NCI-H748 (cell line): ENCODE results near the gene AKAP8L.
"Not testable (repeated sequence)": the region's sequence is repeated elsewhere in the genome, so short reads cannot be mapped to it uniquely, and the experiment has no call there.

Experiments used
- DNase-seq: peaks from one replicate; lab custom pipeline; 2025; ENCODE audit not compliant: unreplicated experiment; lab: John Stamatoyannopoulos, UW

AKAP8L gene

DNA sequence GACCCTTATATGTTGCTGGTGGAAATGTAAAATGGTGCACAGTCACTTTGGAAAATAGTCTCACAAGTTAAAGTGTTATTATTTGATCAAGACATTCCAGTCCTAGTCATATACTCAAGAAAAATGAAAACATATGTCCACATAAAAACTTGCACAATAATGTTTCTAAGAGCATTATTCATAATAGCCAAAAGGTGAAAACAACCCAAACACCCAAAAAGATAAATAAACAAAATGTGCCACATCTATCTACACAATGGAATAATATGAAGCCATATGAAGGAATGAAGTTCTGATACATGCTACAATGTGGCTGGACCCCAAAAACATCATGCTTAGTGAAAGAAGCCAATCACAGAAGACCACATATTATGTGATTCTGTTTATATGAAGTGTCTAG is 24.8 kb downstream of the AKAP8L start:
- DNase-seq, result no peak

DNA sequence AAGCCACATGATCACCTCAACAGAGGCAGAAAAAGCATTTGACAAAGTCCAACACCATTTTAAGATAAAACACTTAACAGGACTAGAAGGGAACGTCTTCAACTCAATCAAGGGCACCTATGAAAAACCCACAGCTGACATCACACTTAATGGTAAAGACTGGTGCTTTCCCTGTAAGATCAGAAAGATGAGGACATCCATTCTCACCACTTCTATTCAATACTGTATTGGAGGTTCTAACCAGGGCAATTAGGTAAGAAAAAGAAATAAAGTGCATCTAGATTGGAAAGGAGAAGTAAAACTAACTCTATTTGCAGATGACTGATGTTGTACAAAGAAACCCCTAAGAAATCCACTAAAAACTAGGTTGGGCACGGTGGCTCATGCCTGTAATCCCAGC is 28.0 kb downstream of the AKAP8L start:
- DNase-seq, result no peak

DNA sequence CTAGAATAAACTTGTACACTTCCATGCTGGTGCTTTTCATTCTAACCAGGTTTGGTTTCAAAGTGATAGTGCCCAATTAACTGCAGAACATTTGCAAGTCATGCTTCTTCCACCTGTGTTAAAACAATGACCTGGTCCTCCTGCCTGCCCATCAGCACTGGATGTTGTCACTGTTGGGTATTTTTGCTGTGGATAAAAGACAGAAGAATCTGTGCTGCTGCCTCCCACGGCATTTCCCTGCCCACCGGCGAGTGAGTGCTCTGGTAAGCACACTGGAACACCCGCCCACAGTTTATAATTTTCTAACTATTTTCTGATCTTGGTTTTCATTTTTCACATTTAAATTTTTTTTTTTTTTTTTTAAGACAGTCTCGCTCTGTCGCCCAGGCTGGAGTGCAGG is 36.9 kb downstream of the AKAP8L start:
- DNase-seq, result no peak

DNA sequence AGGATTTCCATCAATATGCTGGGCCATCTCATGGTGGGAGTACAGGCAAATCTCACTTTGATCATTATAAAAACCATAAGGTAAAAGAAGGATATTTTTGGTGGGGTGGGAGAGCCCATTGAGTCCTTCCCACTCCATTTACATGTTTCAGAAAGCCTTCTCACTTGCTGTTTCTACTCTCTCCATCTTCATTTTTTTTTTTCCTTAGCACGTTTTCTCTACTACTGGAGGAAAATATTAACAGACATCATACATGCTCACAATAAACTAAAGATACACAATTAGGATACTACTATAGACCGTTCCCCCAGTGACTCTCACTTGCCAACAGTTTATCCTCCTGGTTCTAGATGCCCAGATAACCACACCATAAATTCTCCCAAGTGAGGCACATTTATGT is 37.4 kb downstream of the AKAP8L start:
- DNase-seq, result no peak

DNA sequence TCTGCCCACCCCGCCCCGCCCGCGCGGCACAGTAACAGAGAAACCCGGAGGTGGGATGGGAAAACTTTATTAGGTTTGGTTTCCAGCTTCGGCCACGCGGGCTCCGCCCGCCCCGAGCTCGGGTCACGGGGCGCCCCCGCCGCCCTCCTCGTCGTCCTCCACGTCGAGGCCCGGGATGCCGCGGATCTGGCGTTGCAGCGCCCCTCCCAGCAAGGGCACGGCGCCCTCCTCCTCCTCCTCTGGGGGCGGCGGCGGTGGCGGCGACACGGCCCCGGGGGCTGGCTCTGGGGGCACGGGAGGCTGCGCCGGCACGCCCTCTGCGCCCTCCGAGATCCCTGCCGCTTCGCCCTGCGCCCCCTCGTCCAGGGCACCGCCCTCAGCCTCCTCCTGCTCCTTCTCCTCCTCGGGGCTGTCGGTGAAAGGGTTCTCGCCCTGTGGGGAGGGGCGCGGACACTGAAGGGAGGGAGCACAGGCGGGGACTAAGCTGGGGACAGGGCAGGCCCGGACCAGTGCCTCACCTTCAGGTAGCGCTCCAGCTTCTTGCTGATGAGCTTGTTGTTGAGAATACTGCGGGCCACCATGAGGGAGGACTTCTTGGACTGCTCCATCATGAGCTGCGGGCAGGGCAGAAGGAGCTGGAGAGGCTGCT is 38.7 kb downstream of the AKAP8L start:
- DNase-seq, result peak; percentile 69

DNA sequence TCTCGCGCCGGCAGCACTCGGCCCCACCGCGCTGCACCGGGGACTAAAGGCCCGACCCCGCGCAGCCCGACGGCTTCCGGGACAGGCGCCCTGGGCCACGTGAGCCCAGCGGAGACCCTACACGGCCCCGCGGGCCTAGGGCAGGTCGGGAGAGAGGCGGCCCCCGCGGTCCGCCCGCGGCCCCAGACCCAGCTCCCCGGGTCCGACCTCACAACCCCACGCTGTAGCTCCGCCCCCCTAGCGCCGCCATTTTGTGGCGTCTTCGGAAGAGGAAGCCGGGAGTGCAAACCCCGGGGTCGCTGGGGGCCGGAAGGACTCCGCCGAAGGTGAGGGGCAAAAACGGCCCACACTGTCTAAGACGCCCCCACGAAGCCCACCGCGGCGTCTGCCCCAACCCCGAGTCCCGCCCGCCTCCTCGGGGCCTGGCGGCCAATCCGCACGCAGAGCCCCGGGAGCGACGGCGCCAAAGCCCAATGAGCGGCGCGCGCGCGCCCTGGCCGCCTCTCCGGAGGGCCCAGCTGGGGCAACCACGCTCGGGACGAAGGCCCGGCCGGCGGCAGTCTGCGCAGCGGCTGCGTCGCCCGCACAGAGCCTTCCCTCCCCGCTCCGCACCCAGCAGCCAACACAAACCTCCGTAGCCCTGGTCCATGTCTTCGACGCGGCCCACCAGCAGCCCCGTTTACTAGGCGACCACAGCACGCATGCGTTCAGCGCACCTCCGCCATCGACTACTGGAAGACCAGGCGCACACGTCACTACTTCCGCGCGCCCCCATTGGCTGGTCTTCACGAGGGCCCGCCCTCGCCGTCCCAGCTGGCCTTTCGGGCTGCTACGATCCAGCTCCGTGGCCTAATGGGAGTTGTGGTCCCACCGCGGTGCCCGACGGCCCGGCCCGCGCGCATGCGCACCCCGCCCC is 39.4 kb downstream of the AKAP8L start, which contains the start of gene AKAP8:
TSS of gene AKAP8 (minus strand) at position 705 of the 916 bp plus-strand sequence. CDS start at position 649, 56 bp downstream.
- DNase-seq, result peak; percentile 95

DNA sequence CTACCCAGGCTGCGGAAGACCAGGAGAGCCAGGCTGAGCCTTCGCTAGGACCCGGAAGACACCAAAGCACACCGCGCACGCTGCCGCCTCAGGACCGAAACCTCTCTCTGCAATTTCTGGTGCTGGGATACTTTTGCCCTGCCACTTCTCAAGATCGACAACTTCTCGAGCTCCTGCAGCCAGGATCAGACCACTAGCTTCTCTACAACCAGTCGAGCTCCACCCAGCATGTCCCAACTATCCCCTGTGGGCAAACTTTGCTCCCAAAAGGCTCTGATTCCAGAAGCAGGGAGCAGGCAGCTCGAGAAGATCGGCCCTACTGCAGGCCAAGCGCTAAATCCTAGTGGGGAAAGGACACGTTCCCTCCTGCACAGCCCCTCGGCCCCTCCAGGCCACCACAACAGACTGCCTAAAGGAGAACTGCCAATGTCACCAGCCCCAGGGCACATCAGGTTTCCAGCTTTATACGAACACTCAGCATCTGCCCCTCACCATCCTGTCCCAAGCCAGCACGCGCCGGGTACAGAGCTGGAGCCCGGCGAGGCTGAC is 40.2 kb downstream of the AKAP8L start:
- peak; percentile 30 for DNase-seq

DNA sequence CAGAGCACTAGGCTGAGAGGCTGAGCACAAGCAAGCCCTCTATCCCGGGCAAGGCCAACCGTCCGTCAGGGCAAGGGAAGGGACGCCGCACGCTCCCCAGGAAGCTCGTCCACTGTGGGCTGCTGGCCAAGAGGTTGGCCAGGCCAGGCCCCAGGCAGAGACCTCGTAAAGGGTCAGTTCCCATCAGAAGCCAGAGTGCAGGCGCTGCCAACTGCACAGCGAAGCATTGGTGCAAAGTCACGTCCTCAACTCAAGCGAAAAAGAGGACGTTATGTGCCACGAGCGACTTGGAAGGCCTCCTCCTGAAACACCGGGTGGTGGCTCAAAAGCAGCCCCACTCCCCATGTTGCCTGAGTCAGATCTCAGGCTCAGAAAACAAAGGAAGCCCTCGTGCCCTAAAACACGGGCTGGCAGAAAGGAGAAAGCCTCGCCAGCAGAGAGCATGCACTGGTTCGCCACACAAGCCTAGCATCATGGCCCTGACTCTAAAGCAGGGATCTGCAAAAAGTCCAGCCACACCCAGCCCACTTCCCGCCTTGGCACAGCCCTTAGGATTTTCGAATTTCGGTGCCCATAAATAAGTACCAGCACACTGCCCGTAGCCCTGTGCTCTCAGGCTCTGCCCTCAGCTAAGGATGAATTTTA is 43.9 kb downstream of the AKAP8L start:
- no peak for DNase-seq

DNA sequence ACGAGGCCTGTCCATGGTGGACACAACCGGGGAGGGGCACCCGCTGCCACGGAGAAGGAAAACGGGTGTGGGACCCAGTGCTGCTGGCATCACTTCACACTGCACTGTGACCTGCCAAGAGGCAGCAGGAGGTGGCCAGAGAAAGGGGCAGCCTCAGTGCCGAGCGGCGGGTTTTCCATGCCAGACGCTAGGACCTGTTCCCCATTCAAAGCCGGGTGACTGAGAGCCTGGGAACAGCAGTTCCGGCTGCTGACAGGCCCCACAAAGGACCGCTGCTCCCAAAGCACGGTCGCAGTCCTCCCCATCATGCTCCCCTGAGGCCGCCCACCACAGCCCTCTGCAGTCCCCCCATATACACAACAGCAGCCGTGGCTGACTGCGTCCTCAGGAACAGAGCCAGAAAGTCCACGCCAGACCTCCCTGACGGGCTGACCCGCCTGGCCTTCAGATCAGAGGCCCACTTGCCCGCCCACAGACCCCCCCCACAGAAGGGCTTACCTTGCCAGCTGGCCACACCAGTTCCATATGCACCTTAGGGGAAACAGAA is 44.6 kb downstream of the AKAP8L start:
- no peak for DNase-seq

DNA sequence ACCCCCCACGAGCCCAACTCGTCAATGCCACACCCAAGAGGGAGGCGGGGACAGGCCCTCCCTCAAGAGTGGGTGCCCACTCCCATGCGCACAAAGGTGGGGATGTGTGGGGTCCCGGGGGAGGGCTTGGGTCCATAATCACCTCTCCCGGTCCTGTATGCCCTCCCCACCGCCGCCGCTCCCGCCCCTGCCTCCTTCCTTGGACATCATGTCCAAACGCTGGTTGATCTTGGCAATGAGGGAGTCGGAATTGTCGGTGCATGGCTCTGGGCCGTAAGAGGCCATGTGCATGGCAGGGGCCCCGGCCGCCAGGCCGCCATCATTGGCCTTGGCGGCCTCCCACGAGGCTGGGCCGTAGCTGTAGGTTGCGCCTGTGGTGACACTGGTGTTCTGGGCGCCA is 45.1 kb downstream of the AKAP8L start:
- DNase-seq, result no peak

DNA sequence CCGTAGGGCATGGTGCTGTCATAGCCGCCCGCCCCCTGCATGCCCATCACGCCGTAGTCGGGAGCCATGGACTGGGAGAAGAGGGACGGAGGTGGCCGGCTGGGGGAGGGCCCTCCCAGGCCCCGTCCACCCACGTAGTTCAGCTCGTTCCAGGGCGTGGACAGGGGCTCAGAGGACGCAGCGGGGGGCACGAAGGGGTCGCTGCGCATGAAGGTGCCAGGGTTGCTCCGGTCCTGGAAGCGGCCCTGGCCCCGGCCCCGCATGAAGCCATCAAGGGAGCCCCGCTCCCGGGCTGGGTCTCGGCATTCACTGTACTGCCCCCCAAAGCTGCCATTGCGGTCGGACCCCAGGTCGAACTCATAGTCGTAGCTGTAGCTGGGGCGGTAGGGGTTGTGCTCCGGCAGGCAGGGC is 45.9 kb downstream of the AKAP8L start:
- no peak for DNase-seq

DNA sequence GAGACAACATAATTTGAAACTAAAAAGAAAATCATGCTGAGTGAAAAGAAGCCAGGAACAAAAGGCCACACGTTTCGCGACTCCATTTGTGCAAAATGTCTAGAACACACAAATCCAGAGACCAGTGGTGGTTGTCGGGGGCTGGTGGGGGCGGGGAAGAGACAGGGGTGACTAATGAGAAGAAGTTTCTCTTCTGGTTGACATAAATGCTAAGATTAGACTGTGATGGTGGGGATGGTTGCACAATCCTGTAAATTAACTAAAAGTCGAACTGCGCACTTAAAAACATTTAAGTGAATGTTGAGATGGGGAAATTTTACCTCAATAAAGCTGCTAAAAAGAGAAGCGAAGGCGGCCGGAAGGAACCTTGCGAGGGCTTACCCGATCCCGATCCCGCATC is 46.3 kb downstream of the AKAP8L start:
- no peak for DNase-seq

DNA sequence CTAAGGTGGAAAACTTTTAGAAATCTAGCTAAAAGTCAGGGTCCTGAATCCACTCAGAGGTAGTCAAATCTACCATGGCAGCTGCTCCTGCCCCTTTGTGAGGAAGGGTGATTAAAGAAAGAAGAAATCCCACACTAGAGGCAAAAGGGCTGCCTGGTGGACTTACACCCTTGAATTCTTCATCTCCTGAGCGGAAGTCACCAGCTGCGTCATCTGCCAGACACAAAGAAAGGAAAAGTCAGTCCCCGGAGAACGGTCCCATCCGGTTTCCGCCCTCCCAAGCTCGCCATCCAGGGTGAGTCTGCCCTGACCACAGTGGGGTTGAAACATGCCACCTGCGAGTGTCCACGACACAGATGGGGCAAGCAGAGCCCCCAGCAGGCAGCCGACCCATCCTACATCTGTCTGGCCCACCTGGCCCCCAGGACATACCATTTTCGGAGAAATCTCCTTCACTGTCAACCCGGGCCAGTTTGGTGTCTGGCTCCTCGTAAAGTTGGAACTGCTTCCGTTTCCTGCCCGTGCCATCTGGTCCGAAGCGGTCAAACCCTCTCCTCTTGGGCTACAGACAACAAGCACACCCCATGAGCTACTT is 46.9 kb downstream of the AKAP8L start:
- DNase-seq, result no peak

DNA sequence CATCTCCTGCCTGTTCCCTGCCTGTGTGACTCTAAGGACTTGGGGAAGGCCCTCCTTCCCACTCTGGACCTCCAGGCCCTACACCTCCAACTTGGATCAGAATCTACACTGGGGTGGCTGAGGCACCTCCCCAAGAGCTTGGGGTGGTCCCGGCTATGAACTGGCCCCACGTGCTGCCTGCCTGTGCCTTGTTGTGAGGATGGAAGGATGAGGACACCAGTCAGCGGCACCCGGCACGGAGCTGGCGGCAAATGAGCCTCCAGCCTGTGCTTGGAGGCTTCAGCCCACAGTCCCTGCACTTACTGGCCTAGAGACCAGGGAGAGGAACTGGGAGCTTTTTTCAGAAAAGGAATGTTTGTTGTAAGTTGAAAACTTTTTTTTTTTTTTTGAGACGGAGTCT is 47.7 kb downstream of the AKAP8L start:
- no peak for DNase-seq

DNA sequence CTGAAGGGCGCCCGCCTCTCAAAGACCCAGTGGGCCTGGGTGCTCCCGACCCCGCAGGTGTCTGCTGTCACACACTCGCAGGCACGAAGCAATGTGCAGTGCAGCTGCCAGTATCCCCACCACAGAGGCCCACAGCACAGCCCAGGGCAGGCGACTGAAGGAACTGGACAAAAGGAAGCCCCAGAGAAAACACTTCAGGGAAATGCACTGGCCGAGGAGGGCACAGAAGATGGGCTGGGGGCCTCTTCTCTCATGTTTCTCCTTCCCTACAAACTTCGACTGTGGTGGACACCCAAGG is 49.2 kb downstream of the AKAP8L start:
- no peak for DNase-seq

DNA sequence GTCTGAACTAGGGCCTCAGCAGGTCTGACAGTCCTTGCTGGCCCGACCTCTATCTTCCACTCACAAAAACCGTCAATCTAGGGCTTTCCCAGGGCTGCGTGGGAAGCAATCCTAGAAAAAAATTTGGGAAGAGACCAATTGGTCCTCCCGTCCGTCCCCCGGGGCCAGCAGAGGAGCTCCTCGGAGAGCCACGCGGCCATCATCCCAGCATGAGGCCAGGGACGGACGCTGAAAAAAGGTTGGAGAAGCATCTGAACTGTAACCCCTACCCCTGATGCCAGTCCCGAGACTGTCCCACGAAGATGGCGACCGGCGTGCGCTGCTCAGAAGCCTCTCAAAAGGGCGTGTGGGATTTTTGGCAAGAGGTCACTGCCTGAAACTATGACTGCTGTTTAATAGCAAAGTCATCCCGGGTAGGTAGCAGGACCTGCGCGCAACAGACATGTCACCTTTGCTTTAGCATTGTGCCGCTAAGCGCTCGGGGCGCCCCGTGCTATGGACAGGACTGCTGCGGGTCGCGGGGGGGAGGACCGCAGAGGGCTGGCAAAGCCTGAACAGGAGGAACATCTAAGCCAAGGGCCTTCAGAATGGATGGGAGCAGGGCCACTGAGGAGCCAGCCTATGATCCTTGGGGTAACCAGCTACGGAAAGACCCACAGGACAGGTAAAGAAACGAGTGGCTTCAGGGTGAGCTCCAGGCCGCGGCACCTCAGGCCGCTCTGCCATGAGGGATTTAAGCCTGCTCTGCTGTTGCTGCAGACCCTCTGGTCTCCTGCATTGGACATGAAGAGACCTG is 49.8 kb downstream of the AKAP8L start:
- DNase-seq, result no peak

DNA sequence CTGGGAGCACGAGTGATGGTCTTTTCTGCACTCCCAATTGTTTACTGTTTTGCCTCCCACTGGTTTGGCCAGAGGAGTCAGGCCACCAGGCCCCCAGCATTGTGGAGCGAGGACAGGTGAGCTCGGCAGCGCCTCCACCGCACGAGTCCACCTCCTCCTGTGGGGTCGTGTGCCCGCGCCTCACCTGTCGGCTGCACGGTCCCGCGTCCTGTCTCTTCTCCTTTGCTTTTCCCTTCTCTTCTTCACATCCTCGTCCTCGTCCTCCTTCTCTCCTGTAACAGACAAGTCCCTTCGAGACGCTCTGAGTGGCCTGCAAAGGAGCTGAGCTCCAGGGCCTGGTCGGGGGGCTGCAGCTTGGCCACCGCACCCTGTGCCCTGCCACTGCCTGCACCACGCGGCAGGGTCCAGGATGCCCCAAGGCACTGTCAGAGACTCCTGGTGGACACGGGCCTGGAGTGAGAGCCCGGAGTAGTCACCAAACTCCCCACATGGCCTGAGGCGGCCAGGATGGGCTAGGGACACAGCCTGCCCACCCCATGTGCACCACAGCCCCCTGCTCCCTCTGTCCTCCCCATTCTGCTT is 50.6 kb downstream of the AKAP8L start:
- DNase-seq, result no peak

DNA sequence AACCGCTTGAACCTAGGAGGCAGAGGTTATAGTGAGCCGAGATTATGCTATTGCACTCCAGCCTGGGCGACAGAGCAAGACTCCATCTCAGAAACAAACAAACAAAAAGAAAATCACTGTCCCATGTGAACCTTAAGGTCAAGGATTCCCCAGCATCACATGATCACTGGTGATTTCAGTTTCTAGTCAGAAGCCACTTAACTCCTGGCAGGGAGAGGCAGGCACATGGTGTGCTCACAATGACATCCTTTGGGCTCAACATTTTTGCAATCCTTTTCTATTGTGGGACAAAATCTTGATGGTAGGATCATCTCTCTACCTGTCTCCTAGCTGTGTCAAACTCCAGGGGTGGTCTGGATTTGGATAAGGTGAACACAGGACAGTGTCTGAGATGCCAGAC is 51.3 kb downstream of the AKAP8L start:
- no peak for DNase-seq

DNA sequence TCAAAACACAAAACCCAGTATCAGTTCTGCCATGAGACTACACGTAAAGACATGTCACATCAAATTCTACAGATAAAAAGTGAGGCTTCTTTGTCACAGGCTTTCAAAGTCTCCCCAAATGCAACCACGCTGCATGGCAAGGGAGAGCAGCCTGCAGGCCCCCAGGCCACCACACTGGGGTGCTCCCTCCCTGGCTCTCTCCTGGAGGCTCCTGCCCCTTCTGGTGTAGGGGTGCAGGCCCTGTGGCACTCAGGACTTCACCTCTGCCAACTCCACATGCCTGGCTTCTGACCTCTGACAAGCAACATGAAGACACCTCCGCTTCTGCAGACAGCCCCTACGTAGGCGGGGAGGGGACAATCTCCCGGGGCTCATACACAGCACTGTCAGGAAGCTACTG is 53.5 kb downstream of the AKAP8L start:
- DNase-seq, result no peak

DNA sequence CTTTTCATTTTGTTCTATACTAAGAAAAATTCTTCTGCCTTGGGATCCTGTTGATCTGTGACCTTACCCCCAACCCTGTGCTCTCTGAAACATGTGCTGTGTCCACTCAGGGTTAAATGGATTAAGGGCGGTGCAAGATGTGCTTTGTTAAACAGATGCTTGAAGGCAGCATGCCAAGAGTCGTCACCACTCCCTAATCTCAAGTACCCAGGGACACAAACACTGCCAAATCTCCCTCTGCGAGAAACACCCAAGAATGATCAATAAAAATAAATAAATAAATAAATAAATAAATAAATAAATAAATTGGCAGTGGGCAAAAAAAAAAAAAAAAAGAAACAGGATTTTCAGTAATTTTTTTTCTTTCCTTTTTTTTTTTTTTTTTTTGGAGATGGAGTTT is 55.0 kb downstream of the AKAP8L start:
- not testable (repeated sequence) for DNase-seq
